ENCODE data around the gene DIAPH3.

Gene DIAPH3

GRCh38 chr13:59621773-59622172 lies 542.0 kb downstream of the DIAPH3 start:
- no peak for DNase-seq (ENCODE audit: low read depth)
